Mesendoderm (in vitro differentiated cells): ENCODE measurements around the gene PEAR1. TPM values are rescaled to one million over a fixed set of nuclear protein-coding genes. Genes with fewer than 3 reads are reported as not detected.

Experiments
- DNase-seq: peaks from one replicate; pipeline ENCODE4 v3.0.0; 2013
- H2AK5ac ChIP-seq: 2 replicates; pipeline ENCODE4 v1.6.1; 2013; ENCODE audit warnings: low read length, inconsistent platforms
- H2BK120ac ChIP-seq: 2 replicates; pipeline ENCODE4 v1.6.1; 2013; ENCODE audit warnings: low read depth, mild to moderate bottlenecking, low read length, moderate library complexity, mixed read lengths
- H2BK15ac ChIP-seq: replicated peaks from 2 replicates; pipeline ENCODE4 v1.6.1; 2013; ENCODE audit warnings: low read depth, mild to moderate bottlenecking, moderate library complexity
- H2BK5ac ChIP-seq: 2 replicates; pipeline ENCODE4 v1.6.1; 2013; ENCODE audit warnings: low read length, inconsistent platforms
- H3K18ac ChIP-seq: 2 replicates; pipeline ENCODE4 v1.6.1; 2013; ENCODE audit warnings: mild to moderate bottlenecking, low read length, mixed read lengths
- H3K23ac ChIP-seq: one replicate; pipeline ENCODE4 v1.6.1; 2013; ENCODE audit warnings: low read length
- H3K27ac ChIP-seq: 2 replicates; pipeline ENCODE4 v1.5.1; 2013; ENCODE audit warnings: low read depth, mild to moderate bottlenecking, inconsistent platforms, low read length, moderate library complexity
- H3K27me3 ChIP-seq: 2 replicates; pipeline ENCODE4 v1.6.1; 2013; ENCODE audit warnings: low read length, control low read depth, mild to moderate bottlenecking, inconsistent platforms; ENCODE audit not compliant: insufficient read depth, poor library complexity
- H3K36me3 ChIP-seq: 2 replicates; pipeline ENCODE4 v1.6.1; 2013; ENCODE audit warnings: low read length, inconsistent platforms; ENCODE audit not compliant: control insufficient read depth, insufficient read depth
- H3K4ac ChIP-seq: one replicate; pipeline ENCODE4 v1.6.1; 2013; ENCODE audit warnings: low read depth, mild to moderate bottlenecking, low read length, moderate library complexity
- H3K4me1 ChIP-seq: 2 replicates; pipeline ENCODE4 v1.6.1; 2013; ENCODE audit warnings: low read depth, low read length, inconsistent platforms; ENCODE audit not compliant: control insufficient read depth
- H3K4me2 ChIP-seq: 2 replicates; pipeline ENCODE4 v1.6.1; 2013; ENCODE audit warnings: low read length
- H3K4me3 ChIP-seq: 2 replicates; pipeline ENCODE4 v1.5.1; 2013; ENCODE audit warnings: mild to moderate bottlenecking, low read length
- H3K56ac ChIP-seq: one replicate; pipeline ENCODE4 v1.6.1; 2013; ENCODE audit warnings: low read length
- H3K79me1 ChIP-seq: 2 replicates; pipeline ENCODE4 v1.6.1; 2013; ENCODE audit warnings: low read length, inconsistent platforms
- H3K79me2 ChIP-seq: 2 replicates; pipeline ENCODE4 v1.6.1; 2013; ENCODE audit warnings: mild to moderate bottlenecking, low read length; ENCODE audit not compliant: control insufficient read depth, insufficient read depth
- H3K9ac ChIP-seq: 2 replicates; pipeline ENCODE4 v1.6.1; 2013; ENCODE audit warnings: low read length, inconsistent platforms
- H4K5ac ChIP-seq: one replicate; pipeline ENCODE4 v1.6.1; 2013; ENCODE audit warnings: low read length
- H4K8ac ChIP-seq: one replicate; pipeline ENCODE4 v1.6.1; 2013; ENCODE audit warnings: low read depth, mild to moderate bottlenecking, control low read depth, low read length, moderate library complexity
- WGBS: extraction: QIAGEN DNeasy Blood & Tissue Kit; methylation state at CpG from one replicate; pipeline ENCODE4 v1.1.7; 2013; ENCODE audit warnings: low lambda C conversion rate, missing lambda C conversion rate; ENCODE audit not compliant: insufficient coverage; ENCODE audit errors: extremely low coverage; 5-methylcytosine and 5-hydroxymethylcytosine counted together
- small RNA-seq: library from polyadenylated mRNA; stranded (forward); fragments of <200 nt; extraction: miRNeasy Mini kit (QIAGEN cat#:217004); gene quantifications from one replicate; pipeline ENCODE3, GENCODE V24; 2013; ENCODE audit not compliant: insufficient read depth

Gene PEAR1

GRCh38 chr1:156959925-156960324, 66.4 kb downstream of the PEAR1 start:
- Histone ChIP-seq H2BK5ac (no peak overlapping the region), H3K9ac (no peak overlapping the region), H3K27me3 (no peaks in the 10 kb centered on the region), H3K56ac (no peak overlapping the region), H3K4me3 (no peak overlapping the region), H3K27ac (no peak overlapping the region), H2BK15ac (no peak overlapping the region), H3K79me2 (no peaks in the 10 kb centered on the region), H3K4me1 (no peaks in the 10 kb centered on the region), H3K4me2 (no peak overlapping the region), H2AK5ac (no peak overlapping the region), H3K79me1 (no peaks in the 10 kb centered on the region), H2BK120ac (no peak overlapping the region), H3K18ac (no peak overlapping the region), H3K36me3 (peaks cover 21% of the 10 kb centered on the region), H4K8ac (no peak overlapping the region), H3K4ac (no peak overlapping the region), H4K5ac (no peak overlapping the region), H3K23ac (no peak overlapping the region)
- WGBS, result no CpG with 5 or more reads among the region's 6 CpGs
- DNase-seq, result no peak

DNA sequence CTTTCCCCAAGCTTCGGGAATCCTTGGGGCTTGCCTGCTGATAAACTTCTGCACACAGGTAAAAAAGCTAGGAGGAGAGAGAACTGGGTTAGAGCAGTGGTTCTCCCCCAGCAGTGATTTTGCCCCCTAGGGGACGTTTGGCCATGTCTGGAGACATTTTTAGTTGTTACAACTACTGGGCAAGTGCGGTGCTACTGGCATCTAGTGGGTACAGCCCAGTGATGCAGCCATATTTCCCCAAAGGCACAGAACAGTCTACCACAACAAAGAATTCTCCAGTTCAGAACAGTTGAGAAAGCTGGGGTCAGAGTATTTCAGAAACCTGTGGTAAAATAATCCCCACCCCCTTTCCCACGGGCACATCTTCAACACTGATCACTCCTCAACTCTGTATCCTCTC, 68.2 kb downstream of the PEAR1 start:
- Histone ChIP-seq H3K23ac (no peak overlapping the region), H3K27me3 (no peaks in the 10 kb centered on the region), H2BK120ac (no peak overlapping the region), H3K18ac (no peak overlapping the region), H3K56ac (no peak overlapping the region), H2AK5ac (no peak overlapping the region), H2BK15ac (no peak overlapping the region), H3K27ac (no peak overlapping the region), H3K4me2 (no peak overlapping the region), H3K4ac (no peak overlapping the region), H3K4me3 (no peak overlapping the region), H3K4me1 (no peaks in the 10 kb centered on the region), H3K36me3 (peaks cover 20% of the 10 kb centered on the region), H4K8ac (no peak overlapping the region), H3K9ac (no peak overlapping the region), H4K5ac (no peak overlapping the region), H3K79me1 (no peaks in the 10 kb centered on the region), H2BK5ac (no peak overlapping the region), H3K79me2 (no peaks in the 10 kb centered on the region)
- WGBS, result no CpG with 5 or more reads among the region's 4 CpGs
- DNase-seq, result peak; percentile 56

GRCh38 chr1:156963621-156964020, 70.1 kb downstream of the PEAR1 start:
- no peak overlapping the region for H2AK5ac ChIP-seq
- H3K9ac ChIP-seq, result no peak overlapping the region
- no peak overlapping the region for H3K56ac ChIP-seq
- no peaks in the 10 kb centered on the region for H3K79me2 ChIP-seq
- H3K36me3 ChIP-seq, result peaks cover 13% of the 10 kb centered on the region
- WGBS, result no CpG with 5 or more reads among the region's 3 CpGs
- no peak overlapping the region for H2BK5ac ChIP-seq
- H2BK120ac ChIP-seq, result no peak overlapping the region
- H4K5ac ChIP-seq, result no peak overlapping the region
- no peak overlapping the region for H3K4me3 ChIP-seq
- no peak overlapping the region for H4K8ac ChIP-seq
- no peak for DNase-seq
- no peak overlapping the region for H3K18ac ChIP-seq
- no peaks in the 10 kb centered on the region for H3K4me1 ChIP-seq
- H2BK15ac ChIP-seq, result no peak overlapping the region
- no peak overlapping the region for H3K27ac ChIP-seq
- H3K23ac ChIP-seq, result no peak overlapping the region
- H3K4ac ChIP-seq, result no peak overlapping the region
- no peaks in the 10 kb centered on the region for H3K79me1 ChIP-seq
- no peaks in the 10 kb centered on the region for H3K27me3 ChIP-seq
- no peak overlapping the region for H3K4me2 ChIP-seq

DNA sequence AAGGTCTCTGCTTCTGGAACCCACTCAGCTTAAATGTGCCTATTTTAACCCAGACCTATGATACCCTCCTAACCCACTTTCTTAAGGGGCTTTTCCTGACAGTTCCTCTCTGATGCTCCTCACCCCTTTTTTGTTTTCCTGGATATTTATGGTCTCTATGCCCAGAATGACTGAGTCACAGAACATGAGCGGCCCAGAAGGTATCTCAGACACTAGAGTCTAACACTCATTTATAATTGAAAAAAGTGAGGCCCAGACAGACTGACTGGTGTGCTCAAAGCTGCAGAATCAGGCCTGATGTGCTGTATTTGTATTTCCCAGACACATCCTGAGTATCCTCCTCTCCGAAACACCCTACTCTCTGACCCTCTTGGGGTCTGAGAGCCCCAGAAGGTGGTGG, 70.9 kb downstream of the PEAR1 start:
- Histone ChIP-seq H3K4me2 (no peak overlapping the region), H4K5ac (no peak overlapping the region), H2AK5ac (no peak overlapping the region), H3K4me3 (no peak overlapping the region), H3K79me1 (no peaks in the 10 kb centered on the region), H3K4me1 (no peaks in the 10 kb centered on the region), H3K36me3 (peaks cover 10% of the 10 kb centered on the region), H3K9ac (no peak overlapping the region), H3K56ac (no peak overlapping the region), H3K79me2 (no peaks in the 10 kb centered on the region), H3K18ac (no peak overlapping the region), H3K23ac (no peak overlapping the region), H3K27me3 (no peaks in the 10 kb centered on the region), H4K8ac (no peak overlapping the region), H3K27ac (no peak overlapping the region), H2BK120ac (no peak overlapping the region), H2BK15ac (no peak overlapping the region), H3K4ac (no peak overlapping the region), H2BK5ac (no peak overlapping the region)
- DNase-seq, result no peak
- no CpG with 5 or more reads among the region's 2 CpGs for WGBS

Small RNA genes lying within 50 kb of the gene (small RNA-seq; reads per million reads assigned to genes)
- gene MIR765, result not detected
